DMS153 treated with DMSO at 0.1 percent for 48 hours (cell line): ENCODE data around the gene DHODH.

Experiments
- DNase-seq: peaks from one replicate; lab custom pipeline; 2025; ENCODE audit not compliant: unreplicated experiment; lab: John Stamatoyannopoulos, UW

Gene DHODH

GRCh38 chr16:72013389-72013788 lies 4.8 kb downstream of the DHODH start:
- DNase-seq = no peak

- DNase-seq = no peak
Observed at GRCh38 chr16:72013888-72014581, 5.5 kb downstream of the DHODH start.

GRCh38 chr16:72014675-72015074 lies 6.1 kb downstream of the DHODH start:
- DNase-seq = no peak

- no peak for DNase-seq
Observed at GRCh38 chr16:72015124-72015523, 6.6 kb downstream of the DHODH start.

- no peak for DNase-seq
Observed at GRCh38 chr16:72018470-72018869, 9.9 kb downstream of the DHODH start.

GRCh38 chr16:72021043-72021442 lies 12.5 kb downstream of the DHODH start:
- DNase-seq = no peak

- no peak for DNase-seq
Observed at GRCh38 chr16:72022127-72022526, 13.6 kb downstream of the DHODH start.

GRCh38 chr16:72023962-72024361 lies 15.4 kb downstream of the DHODH start:
- no peak for DNase-seq

- no peak for DNase-seq
Observed at GRCh38 chr16:72024862-72025382, 16.4 kb downstream of the DHODH start.

GRCh38 chr16:72025404-72026114 lies 17.0 kb downstream of the DHODH start:
- no peak for DNase-seq

- DNase-seq = no peak
Observed at GRCh38 chr16:72027669-72028378, 19.3 kb downstream of the DHODH start.

GRCh38 chr16:72029567-72030271 lies 21.2 kb downstream of the DHODH start:
- no peak for DNase-seq

GRCh38 chr16:72033437-72033836 lies 24.9 kb downstream of the DHODH start:
- no peak for DNase-seq

- DNase-seq = no peak
Observed at GRCh38 chr16:72036098-72036497, 27.6 kb downstream of the DHODH start.

- DNase-seq = no peak
Observed at GRCh38 chr16:72042157-72042660, 33.7 kb downstream of the DHODH start.

GRCh38 chr16:72043058-72043457 lies 34.5 kb downstream of the DHODH start:
- no peak for DNase-seq

GRCh38 chr16:72043539-72043938 lies 35.0 kb downstream of the DHODH start:
- no peak for DNase-seq

- no peak for DNase-seq
Observed at GRCh38 chr16:72044296-72044695, 35.8 kb downstream of the DHODH start.

GRCh38 chr16:72044825-72045359 lies 36.3 kb downstream of the DHODH start:
- DNase-seq = no peak

- DNase-seq = no peak
Observed at GRCh38 chr16:72049110-72049509, 40.6 kb downstream of the DHODH start.
